Astrocyte of the cerebellum (primary cell): ENCODE results near the gene KCNN1.

Source experiments
- DNase-seq: peaks from one replicate; pipeline ENCODE4 v3.0.0-alpha.2; 2011; ENCODE audit warnings: low read depth
- H3K4me3 ChIP-seq: 2 replicates; pipeline ENCODE4 v1.5.1; 2011; ENCODE audit warnings: mild to moderate bottlenecking, low read depth, low read length, moderate library complexity
- CTCF ChIP-seq: IDR thresholded peaks from 2 replicates; pipeline ENCODE4 v1.5.1; 2012; ENCODE audit warnings: low read length, low read depth, moderate library complexity, mild to moderate bottlenecking; ENCODE audit errors: missing control alignments
- in situ Hi-C: cut with HindIII; loops from 2 replicates; pipeline ENCODE4 v1.10.0; 2017; ENCODE audit warnings: low sequenced_read_pairs

The KCNN1 gene

GRCh38 chr19:18044825-18045304 is 78.0 kb downstream of the KCNN1 start:
- peak; percentile 26 for DNase-seq
- H3K4me3 ChIP-seq, result peak overlapping the region; percentile 9
- no peak for TF ChIP-seq CTCF
- in situ Hi-C loops, result no loop called here

- peak overlapping the region; percentile 9 for H3K4me3 ChIP-seq
- in situ Hi-C loops, result no loop called here
- DNase-seq, result no peak
- TF ChIP-seq CTCF, result no peak
Measured at GRCh38 chr19:18045307-18046050, 78.6 kb downstream of the KCNN1 start.

GRCh38 chr19:18046059-18046718 is 79.3 kb downstream of the KCNN1 start:
- no peak overlapping the region for H3K4me3 ChIP-seq
- in situ Hi-C loops, result no loop called here
- DNase-seq, result no peak
- TF ChIP-seq CTCF, result no peak

- H3K4me3 ChIP-seq, result no peak overlapping the region
- in situ Hi-C loops, result no loop called here
- no peak for DNase-seq
- no peak for TF ChIP-seq CTCF
Measured at GRCh38 chr19:18049385-18049784, 82.5 kb downstream of the KCNN1 start.
